GM13977 (cell line): Measurements from ENCODE around the gene GABRA4.

Experiments used
- DNase-seq: peaks from one replicate; pipeline ENCODE4 v3.0.0; 2012; ENCODE audit warnings: low spot score
- CTCF ChIP-seq: IDR thresholded peaks from 2 replicates; pipeline ENCODE4 v1.5.1; 2012; ENCODE audit warnings: mild to moderate bottlenecking, control low read depth; ENCODE audit not compliant: insufficient read depth; ENCODE audit errors: extremely low read depth, missing control alignments
- in situ Hi-C: fragments of 300-500 bp; cut with MboI; formaldehyde crosslinking; loops from one replicate; pipeline ENCODE4 v1.12.0; 2022; ENCODE audit warnings: low sequenced_read_pairs, low pct_unique_long_range_greater_than_20kb, mixed read lengths, inconsistent platforms; ENCODE audit not compliant: unreplicated experiment

Gene GABRA4

DNA sequence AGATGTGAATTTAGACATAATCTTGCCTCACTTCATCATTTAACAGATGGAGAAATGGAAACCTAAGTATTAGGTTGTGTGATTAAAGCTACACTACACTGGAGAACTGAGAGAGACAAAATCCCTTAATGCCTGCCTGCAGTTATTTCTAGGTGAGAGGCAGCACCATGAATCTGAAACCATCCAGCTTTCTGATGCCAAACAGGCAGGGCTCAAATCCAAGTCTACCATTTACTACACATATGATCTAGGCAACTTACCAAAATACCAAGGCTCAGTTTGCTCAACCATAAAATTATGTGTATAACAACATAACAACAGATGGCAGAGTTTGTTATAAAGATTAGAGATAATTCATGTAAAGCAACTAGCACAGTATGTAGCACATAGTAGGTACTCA lies 38.7 kb downstream of the GABRA4 start:
- no peak for TF ChIP-seq CTCF
- DNase-seq = no peak
- in situ Hi-C loops = no loop called here

DNA sequence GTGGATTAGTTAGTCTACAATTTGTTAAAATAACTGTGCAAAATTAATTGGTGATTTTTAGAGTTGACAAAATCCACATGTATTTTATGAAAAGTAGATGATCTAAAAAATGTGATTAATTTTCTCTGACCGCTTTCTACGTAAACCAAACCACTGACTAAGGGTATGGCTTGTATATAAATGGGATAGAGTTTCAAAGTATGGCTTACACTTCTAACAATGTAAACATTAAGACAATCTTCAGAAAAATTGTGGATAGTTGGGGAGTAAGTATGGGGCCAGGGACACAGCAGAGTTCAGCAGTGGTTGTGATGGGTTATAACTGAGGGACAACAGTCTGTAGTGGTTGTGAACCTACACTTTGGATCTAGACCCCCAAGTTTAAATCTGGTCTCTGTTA lies 39.8 kb downstream of the GABRA4 start:
- no peak for TF ChIP-seq CTCF
- no peak for DNase-seq
- in situ Hi-C loops = no loop called here

GRCh38 chr4:46952451-46952850 lies 40.9 kb downstream of the GABRA4 start:
- no peak for DNase-seq
- in situ Hi-C loops = no loop called here

DNA sequence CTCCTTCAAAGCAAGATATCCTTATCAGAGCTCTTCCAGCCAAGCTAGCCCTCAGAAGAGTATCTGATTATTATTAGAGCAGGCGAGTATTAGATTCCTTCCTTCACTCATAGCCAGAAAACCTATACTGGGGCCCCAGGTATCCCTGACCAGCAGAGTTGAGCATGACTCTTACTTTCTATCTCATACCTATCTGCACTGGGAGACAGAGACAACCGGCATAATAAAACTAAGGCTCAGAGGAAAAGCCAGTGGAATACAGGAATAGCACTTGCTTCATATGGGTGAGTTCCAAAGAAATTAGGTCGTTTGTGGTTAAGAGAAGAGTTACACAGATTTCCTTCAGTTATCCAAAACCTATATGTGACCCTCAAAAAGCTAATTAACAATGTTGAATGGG lies 42.6 kb downstream of the GABRA4 start:
- in situ Hi-C loops = no loop called here
- TF ChIP-seq CTCF = no peak
- DNase-seq = no peak

More at GRCh38 chr4:46952451-46952850, 40.9 kb downstream of the GABRA4 start:
- TF ChIP-seq CTCF = no peak

GRCh38 chr4:46949822-46950221 lies 43.6 kb downstream of the GABRA4 start:
- in situ Hi-C loops = loop anchor here (25.0 kb wide), 1 partner anchor 437 kb away; no protein-coding TSS in a partner anchor
- TF ChIP-seq CTCF = no peak
- DNase-seq = no peak

GRCh38 chr4:46947541-46947940 lies 45.8 kb downstream of the GABRA4 start:
- DNase-seq = no peak
- in situ Hi-C loops = loop anchor here (25.0 kb wide), 1 partner anchor 440 kb away; no protein-coding TSS in a partner anchor
- TF ChIP-seq CTCF = no peak
